Thoracic aorta (tissue), 2 donors: Measurements from ENCODE around the gene LSM14A. TPM values are rescaled to one million over a fixed set of nuclear protein-coding genes. Genes with fewer than 3 reads are reported as not detected.

Experiments
- ATAC-seq: fragments of 150-250 bp; one replicate; pipeline ENCODE4 v1.8.0; 2017; ENCODE audit warnings: low read depth; ENCODE audit not compliant: insufficient number of reproducible peaks, low FRiP score
- DNase-seq: peaks from one replicate; pipeline ENCODE4 v3.0.0-alpha.2; 2020; ENCODE audit warnings: low spot score
- H3K27ac ChIP-seq, 2 donors: fragments of 200-600 bp; sonication (generic); 1 replicate in 1 of 2; 2 replicates in 1 of 2; pipeline ENCODE4 v1.5.1; 2016; ENCODE audit warnings: mild to moderate bottlenecking in 2 of 2, moderate library complexity in 2 of 2
- H3K27me3 ChIP-seq: fragments of 200-600 bp; sonication (generic); replicated peaks from 2 replicates; pipeline ENCODE4 v1.6.0; 2016; ENCODE audit warnings: mild to moderate bottlenecking; ENCODE audit not compliant: insufficient read depth
- H3K36me3 ChIP-seq: fragments of 200-600 bp; sonication (generic); one replicate; pipeline ENCODE4 v1.5.1; 2016
- H3K4me1 ChIP-seq, 2 donors: fragments of 200-600 bp; sonication (generic); 1 replicate in 1 of 2; 2 replicates in 1 of 2; pipeline versions ENCODE4 v1.5.1 to v1.6.0; 2016; ENCODE audit warnings: low read depth in 2 of 2, mild to moderate bottlenecking in 1 of 2; ENCODE audit not compliant: control insufficient read depth in 1 of 2
- H3K4me3 ChIP-seq: fragments of 200-600 bp; sonication (generic); 2 replicates; pipeline ENCODE4 v1.5.1; 2016; ENCODE audit warnings: mild to moderate bottlenecking
- H3K9me3 ChIP-seq: fragments of 200-600 bp; sonication (generic); 2 replicates; pipeline ENCODE4 v1.5.1; 2016
- total RNA-seq, 2 donors: library from RNA; depleted of rRNA; stranded (reverse); fragments of >200 nt; gene quantifications; one replicate each; pipeline versions ENCODE4 v1.1.0 to v1.2.3, GENCODE V29; 2016
- TF ChIP-seq, protein P1 (sequence below): fragments of 200-600 bp; sonication (generic); IDR thresholded peaks from one replicate; pipeline ENCODE4 v1.5.1; 2019; ENCODE audit warnings: antibody characterized with exemption

The LSM14A gene
- total RNA-seq, 2 donors from 2014 or later = 79.1 to 133 TPM

DNA sequence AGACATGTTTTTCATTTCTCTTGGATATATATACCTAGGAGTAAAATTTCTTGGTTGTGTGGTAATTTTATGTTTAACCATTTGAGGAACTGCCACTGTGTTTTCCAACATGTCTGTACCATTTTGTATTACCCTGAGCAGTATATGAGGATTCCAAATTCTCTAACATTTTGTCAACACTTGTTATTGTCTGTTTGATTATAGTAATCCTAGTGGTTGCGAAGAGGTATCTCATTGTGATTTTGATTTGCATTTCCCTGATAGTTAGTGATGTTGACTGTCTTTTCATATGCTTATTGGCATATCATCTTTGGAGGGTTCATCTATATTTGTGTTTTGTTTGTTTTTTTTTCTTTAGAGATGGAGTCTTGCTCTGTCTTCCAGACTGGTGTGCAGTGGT, 103.4 kb downstream of the LSM14A start:
- DNase-seq (no peak), ATAC-seq (no peak)
- Histone ChIP-seq H3K4me1 (peaks cover 9 to 74% of the 10 kb centered on the region in 2 donors), H3K27ac (peak overlapping the region in 1 of 2 donors; percentile 71), H3K36me3 (no peaks in the 10 kb centered on the region), H3K9me3 (no peaks in the 10 kb centered on the region), H3K4me3 (no peak overlapping the region), H3K27me3 (no peaks in the 10 kb centered on the region)
- TF ChIP-seq, protein P1, sequence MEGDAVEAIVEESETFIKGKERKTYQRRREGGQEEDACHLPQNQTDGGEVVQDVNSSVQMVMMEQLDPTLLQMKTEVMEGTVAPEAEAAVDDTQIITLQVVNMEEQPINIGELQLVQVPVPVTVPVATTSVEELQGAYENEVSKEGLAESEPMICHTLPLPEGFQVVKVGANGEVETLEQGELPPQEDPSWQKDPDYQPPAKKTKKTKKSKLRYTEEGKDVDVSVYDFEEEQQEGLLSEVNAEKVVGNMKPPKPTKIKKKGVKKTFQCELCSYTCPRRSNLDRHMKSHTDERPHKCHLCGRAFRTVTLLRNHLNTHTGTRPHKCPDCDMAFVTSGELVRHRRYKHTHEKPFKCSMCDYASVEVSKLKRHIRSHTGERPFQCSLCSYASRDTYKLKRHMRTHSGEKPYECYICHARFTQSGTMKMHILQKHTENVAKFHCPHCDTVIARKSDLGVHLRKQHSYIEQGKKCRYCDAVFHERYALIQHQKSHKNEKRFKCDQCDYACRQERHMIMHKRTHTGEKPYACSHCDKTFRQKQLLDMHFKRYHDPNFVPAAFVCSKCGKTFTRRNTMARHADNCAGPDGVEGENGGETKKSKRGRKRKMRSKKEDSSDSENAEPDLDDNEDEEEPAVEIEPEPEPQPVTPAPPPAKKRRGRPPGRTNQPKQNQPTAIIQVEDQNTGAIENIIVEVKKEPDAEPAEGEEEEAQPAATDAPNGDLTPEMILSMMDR = no peak

DNA sequence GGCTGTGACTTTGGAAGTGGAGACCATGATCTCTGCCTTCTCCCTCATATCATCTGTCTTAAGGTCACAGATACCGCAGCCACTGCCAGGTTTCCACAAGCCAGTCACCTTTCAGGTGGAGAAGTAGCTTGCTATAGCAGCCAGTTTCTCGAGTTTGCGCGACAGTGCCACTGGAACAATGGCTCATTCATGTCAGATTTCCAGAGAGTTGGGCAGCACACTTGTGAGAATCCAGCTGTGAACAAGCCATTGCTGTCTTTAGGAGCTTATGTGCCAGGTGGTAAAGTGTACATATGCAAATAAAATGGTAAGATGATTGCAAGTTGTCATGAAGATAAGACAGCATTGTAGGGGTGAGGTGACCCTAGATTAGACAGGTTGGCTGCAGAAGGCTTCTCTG, 104.3 kb downstream of the LSM14A start:
- H3K4me1 ChIP-seq = peaks cover 3 to 64% of the 10 kb centered on the region in 2 donors
- no peaks in the 10 kb centered on the region for H3K36me3 ChIP-seq
- H3K27me3 ChIP-seq = no peaks in the 10 kb centered on the region
- H3K27ac ChIP-seq = peak overlapping the region; percentile 8 to 27
- DNase-seq (no peak), ATAC-seq (no peak)
- no peak overlapping the region for H3K4me3 ChIP-seq
- TF ChIP-seq, protein P1 = no peak
- no peaks in the 10 kb centered on the region for H3K9me3 ChIP-seq

DNA sequence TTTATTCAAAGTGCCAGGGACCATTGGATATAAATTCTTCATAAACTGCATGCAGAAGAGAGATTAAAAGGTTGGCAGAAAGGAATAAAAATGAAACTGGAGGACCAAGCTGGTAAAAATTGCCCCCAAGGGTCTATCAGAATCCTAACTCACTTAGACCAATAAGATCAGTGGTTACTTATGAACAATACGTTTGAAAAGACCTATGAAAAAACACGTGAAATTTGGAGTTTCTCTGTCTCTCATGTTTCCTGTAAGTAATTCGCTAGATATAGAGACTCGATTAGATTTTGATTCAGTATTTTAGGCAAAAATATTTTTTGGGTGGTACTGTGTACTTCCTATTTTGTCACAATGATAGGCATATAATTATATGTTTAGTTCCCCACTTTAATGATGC, 104.9 kb downstream of the LSM14A start:
- no peak for DNase-seq
- Histone ChIP-seq H3K27ac (peak overlapping the region in 1 of 2 donors; percentile 27), H3K27me3 (no peaks in the 10 kb centered on the region), H3K36me3 (no peaks in the 10 kb centered on the region), H3K4me3 (no peak overlapping the region), H3K4me1 (peaks cover 0 to 58% of the 10 kb centered on the region in 2 donors), H3K9me3 (no peaks in the 10 kb centered on the region)
- no peak for ATAC-seq
- TF ChIP-seq, protein P1 = no peak

DNA sequence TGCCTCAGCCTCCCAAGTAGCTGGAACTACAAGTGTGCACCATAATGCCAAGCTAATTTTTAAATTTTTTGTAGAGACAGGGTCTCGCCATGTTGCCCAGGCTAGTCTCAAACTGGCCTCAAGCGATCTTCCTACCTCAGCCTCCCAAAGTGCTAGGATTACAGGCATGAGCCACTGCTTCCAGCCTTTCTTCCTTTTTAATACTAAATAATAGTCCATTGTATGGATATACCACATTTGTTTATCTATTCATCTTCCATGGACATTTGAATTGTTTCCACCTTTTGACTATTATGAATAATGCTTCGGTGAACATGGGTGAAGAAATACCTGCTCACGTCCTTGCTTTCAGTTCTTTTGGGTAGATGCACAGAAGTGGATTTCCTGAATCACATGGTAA, 106.5 kb downstream of the LSM14A start:
- no peaks in the 10 kb centered on the region for H3K27me3 ChIP-seq
- peak overlapping the region; percentile 34 for H3K4me3 ChIP-seq
- no peak for DNase-seq
- H3K9me3 ChIP-seq = no peaks in the 10 kb centered on the region
- H3K4me1 ChIP-seq = peaks cover 0 to 54% of the 10 kb centered on the region in 2 donors
- ATAC-seq = no peak
- no peaks in the 10 kb centered on the region for H3K36me3 ChIP-seq
- TF ChIP-seq, protein P1 = no peak
- peak overlapping the region in 1 of 2 donors; percentile 37 for H3K27ac ChIP-seq

Other genes starting within 250 kb of the LSM14A start
- 10 to 100 TPM; 31.4 to 37.5 TPM for gene GARRE1, start 82.0 kb downstream of the LSM14A start, total RNA-seq
- gene GPI, start 192.7 kb downstream of the LSM14A start, total RNA-seq = 100 to 1,000 TPM; 112 to 207 TPM
- gene PDCD2L, start 231.9 kb downstream of the LSM14A start, total RNA-seq = 10 to 100 TPM in 1 of 2 donors, 1 to 10 TPM in 1; 6.2 to 12.8 TPM